Breast epithelium (tissue), 4 donors: ENCODE data around the gene NYAP2. TPM values are rescaled to one million over a fixed set of nuclear protein-coding genes. Genes with fewer than 3 reads are reported as not detected.

ENCODE experiments used
- DNase-seq, 2 donors: peaks; one replicate each; pipeline ENCODE4 v3.0.0-alpha.2; 2019; ENCODE audit warnings: low spot score in 2 of 2
- H3K27ac ChIP-seq, 2 donors: fragments of 200-600 bp; sonication (generic) in 1 of 2; one replicate each; pipeline ENCODE4 v1.5.1; 2016 to 2019; ENCODE audit warnings: mild to moderate bottlenecking in 1 of 2
- H3K27me3 ChIP-seq, 2 donors: fragments of 200-600 bp; sonication (generic) in 1 of 2; one replicate each; pipeline versions ENCODE4 v1.5.1 to v1.6.0; 2017 to 2019; ENCODE audit warnings: control low read depth in 1 of 2, mild to moderate bottlenecking in 1 of 2
- H3K36me3 ChIP-seq: fragments of 200-600 bp; one replicate; pipeline ENCODE4 v1.5.1; 2019
- H3K4me1 ChIP-seq, 2 donors: fragments of 200-600 bp; sonication (generic); one replicate each; pipeline ENCODE4 v1.5.1; 2016 to 2019; ENCODE audit warnings: control low read depth in 1 of 2
- H3K4me3 ChIP-seq, 3 donors: fragments of 200-600 bp; sonication (generic); 1 replicate in 2 of 3; 2 replicates in 1 of 3; pipeline ENCODE4 v1.5.1; 2016 to 2019; ENCODE audit warnings: mild to moderate bottlenecking in 3 of 3, moderate library complexity in 2 of 3
- H3K9me3 ChIP-seq, 2 donors: fragments of 200-600 bp; sonication (generic) in 1 of 2; one replicate each; pipeline ENCODE4 v1.5.1; 2016 to 2019; ENCODE audit warnings: control low read depth in 1 of 2
- POLR2A ChIP-seq: fragments of 450-650 bp; IDR thresholded peaks from one replicate; pipeline ENCODE4 v1.6.1; 2016; ENCODE audit warnings: antibody characterized with exemption, mild to moderate bottlenecking, moderate library complexity
- POLR2AphosphoS5 ChIP-seq, 3 donors: sonication (generic); formaldehyde crosslinking; IDR thresholded peaks; one replicate each; pipeline ENCODE4 v1.6.1; 2017; ENCODE audit warnings: antibody characterized with exemption in 3 of 3
- intact Hi-C: fragments of 100-400 bp; cut with DNase I; formaldehyde crosslinking; loops from one replicate; pipeline ENCODE4 v1.15.1; 2023; ENCODE audit warnings: low total_unique reads
- total RNA-seq, 3 donors: library from RNA; depleted of rRNA; stranded (reverse); fragments of >200 nt; gene quantifications; one replicate each; pipeline ENCODE4 v1.1.0, GENCODE V29; 2016
- TF ChIP-seq, protein P1 (sequence below), 3 donors: fragments of 450-650 bp; IDR thresholded peaks; one replicate each; pipeline ENCODE4 v1.5.1; 2016 to 2017; ENCODE audit warnings: antibody characterized with exemption in 3 of 3, mild to moderate bottlenecking in 3 of 3, moderate library complexity in 3 of 3

Gene NYAP2
- total RNA-seq, 3 donors from 2014 or later: 0.15 TPM; not detected in 2

DNA sequence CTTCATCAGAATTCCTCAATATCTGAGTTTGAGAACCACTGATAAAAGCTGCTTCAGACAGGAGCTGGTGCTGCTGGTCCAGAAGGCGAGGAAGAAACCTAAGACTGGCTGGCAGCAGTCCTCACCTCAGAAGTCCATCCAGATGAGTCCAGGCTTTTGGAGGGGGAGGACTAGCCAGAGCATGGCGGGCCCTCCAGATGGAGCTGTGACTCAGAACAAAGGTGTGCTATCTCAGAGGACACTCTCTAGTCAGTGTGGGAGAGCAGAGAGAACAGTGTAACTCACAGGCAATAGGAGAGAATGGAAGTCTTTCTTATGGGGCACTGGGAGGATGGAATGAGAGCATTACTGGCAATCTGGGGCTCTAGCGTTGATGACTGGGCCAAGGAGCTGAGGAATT, 191.4 kb downstream of the NYAP2 start:
- Histone ChIP-seq H3K27me3 (no peaks in the 10 kb centered on the region), H3K9me3 (no peaks in the 10 kb centered on the region), H3K4me1 (no peaks in the 10 kb centered on the region), H3K4me3 (no peak overlapping the region), H3K36me3 (no peaks in the 10 kb centered on the region), H3K27ac (no peak overlapping the region)
- TF ChIP-seq POLR2AphosphoS5 (IDR thresholded peaks at IDR 0.05) (no peak), POLR2A (no peak)
- TF ChIP-seq, protein P1, sequence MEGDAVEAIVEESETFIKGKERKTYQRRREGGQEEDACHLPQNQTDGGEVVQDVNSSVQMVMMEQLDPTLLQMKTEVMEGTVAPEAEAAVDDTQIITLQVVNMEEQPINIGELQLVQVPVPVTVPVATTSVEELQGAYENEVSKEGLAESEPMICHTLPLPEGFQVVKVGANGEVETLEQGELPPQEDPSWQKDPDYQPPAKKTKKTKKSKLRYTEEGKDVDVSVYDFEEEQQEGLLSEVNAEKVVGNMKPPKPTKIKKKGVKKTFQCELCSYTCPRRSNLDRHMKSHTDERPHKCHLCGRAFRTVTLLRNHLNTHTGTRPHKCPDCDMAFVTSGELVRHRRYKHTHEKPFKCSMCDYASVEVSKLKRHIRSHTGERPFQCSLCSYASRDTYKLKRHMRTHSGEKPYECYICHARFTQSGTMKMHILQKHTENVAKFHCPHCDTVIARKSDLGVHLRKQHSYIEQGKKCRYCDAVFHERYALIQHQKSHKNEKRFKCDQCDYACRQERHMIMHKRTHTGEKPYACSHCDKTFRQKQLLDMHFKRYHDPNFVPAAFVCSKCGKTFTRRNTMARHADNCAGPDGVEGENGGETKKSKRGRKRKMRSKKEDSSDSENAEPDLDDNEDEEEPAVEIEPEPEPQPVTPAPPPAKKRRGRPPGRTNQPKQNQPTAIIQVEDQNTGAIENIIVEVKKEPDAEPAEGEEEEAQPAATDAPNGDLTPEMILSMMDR (IDR thresholded peaks at IDR 0.05): no peak
- no peak for DNase-seq
- intact Hi-C loops: no loop called here

DNA sequence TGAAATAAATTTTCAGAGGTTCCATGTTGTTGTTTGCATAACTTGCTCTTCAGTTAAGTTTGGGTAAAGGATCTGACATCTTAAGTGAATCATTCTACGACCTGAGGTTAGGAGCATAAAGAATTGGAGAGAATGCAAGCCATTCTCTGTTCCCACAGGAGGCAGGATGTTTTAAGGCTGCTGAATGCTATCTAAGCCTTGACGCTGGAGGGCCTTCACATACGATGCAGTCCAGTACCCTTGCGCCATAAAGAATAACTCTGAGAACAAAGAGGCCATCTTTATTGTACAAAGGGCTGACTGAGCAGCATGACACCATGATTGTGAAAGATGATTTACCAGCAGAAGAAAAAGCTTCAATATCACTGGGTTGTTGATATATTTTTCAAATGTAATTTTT, 198.4 kb downstream of the NYAP2 start:
- no peak for TF ChIP-seq POLR2AphosphoS5 (IDR thresholded peaks at IDR 0.05)
- no peak for TF ChIP-seq POLR2A
- TF ChIP-seq, protein P1 (IDR thresholded peaks at IDR 0.05): no peak
- no peak for DNase-seq
- H3K9me3 ChIP-seq: peaks cover 0 to 11% of the 10 kb centered on the region in 2 donors
- no peak overlapping the region for H3K4me3 ChIP-seq
- intact Hi-C loops: no loop called here
- no peak overlapping the region for H3K27ac ChIP-seq
- H3K27me3 ChIP-seq: no peaks in the 10 kb centered on the region
- H3K36me3 ChIP-seq: no peaks in the 10 kb centered on the region
- no peaks in the 10 kb centered on the region for H3K4me1 ChIP-seq

DNA sequence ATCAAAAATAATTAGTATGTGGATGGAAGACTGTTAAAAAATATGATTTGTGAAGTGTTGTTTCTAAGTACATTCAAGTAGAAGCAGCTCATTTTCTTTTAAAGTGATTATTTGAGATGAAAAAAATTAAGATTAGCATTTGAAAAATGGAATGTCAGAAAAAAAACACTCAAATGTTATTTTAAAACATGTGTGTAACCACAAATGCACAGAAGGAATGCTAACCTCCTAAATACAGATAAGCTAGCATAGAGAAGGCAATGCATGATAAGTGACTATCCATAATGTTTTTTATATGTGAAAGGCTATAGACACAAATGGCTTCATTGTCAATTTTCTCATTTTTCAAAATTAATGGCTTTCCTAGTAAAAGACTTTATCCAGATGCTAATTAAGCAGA, 198.9 kb downstream of the NYAP2 start:
- Histone ChIP-seq H3K27me3 (no peaks in the 10 kb centered on the region), H3K4me1 (no peaks in the 10 kb centered on the region), H3K27ac (no peak overlapping the region), H3K36me3 (no peaks in the 10 kb centered on the region), H3K9me3 (peaks cover 0 to 11% of the 10 kb centered on the region in 2 donors), H3K4me3 (no peak overlapping the region)
- intact Hi-C loops: no loop called here
- TF ChIP-seq, protein P1 (IDR thresholded peaks at IDR 0.05): no peak
- TF ChIP-seq POLR2A (no peak), POLR2AphosphoS5 (IDR thresholded peaks at IDR 0.05) (no peak)
- no peak for DNase-seq

DNA sequence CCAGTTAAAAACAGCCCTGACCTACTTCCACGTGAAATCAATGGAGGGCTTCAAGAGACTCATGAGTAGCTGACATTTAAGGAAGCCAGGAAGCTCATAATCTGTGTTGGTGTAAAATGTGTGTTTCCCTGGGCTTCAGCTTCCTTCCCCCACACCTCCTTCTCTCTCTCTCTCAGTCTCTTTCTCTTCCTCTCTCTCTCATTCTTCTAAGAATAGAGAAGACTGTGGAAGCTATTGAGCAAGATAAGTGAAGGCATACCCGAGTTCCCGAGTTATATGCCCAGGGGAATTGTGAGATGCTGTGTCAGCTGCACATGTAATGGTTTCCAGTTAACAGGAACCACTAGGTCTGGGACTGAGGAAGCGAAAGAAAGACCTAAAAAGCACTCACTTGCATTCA, 199.4 kb downstream of the NYAP2 start:
- Histone ChIP-seq H3K4me3 (no peak overlapping the region), H3K27me3 (no peaks in the 10 kb centered on the region), H3K27ac (no peak overlapping the region), H3K9me3 (peaks cover 0 to 11% of the 10 kb centered on the region in 2 donors), H3K36me3 (no peaks in the 10 kb centered on the region), H3K4me1 (no peaks in the 10 kb centered on the region)
- no peak for DNase-seq
- TF ChIP-seq POLR2AphosphoS5 (IDR thresholded peaks at IDR 0.05): no peak
- TF ChIP-seq POLR2A: no peak
- TF ChIP-seq, protein P1 (IDR thresholded peaks at IDR 0.05): no peak
- intact Hi-C loops: no loop called here

DNA sequence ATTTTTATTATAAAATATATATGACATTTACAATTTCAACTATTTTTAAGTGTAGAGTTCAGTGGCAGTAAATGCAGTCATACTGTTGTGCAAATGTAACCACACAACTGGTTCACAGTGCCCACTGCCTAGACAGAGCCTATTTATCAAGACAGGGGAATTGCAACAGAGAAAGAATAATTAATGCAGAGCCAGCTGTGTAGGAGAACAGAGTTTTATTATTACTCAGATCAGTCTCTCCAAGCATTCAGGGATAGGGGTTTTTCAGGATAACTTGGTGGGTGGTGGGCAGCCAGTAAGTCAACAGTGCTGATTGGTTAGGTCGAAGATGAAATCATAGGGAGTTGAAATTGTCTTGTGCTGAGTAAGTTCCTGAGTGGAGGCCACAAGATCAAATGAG, 200.3 kb downstream of the NYAP2 start:
- Histone ChIP-seq H3K36me3 (no peaks in the 10 kb centered on the region), H3K4me3 (no peak overlapping the region), H3K4me1 (no peaks in the 10 kb centered on the region), H3K27ac (no peak overlapping the region), H3K27me3 (no peaks in the 10 kb centered on the region), H3K9me3 (peaks cover 0 to 11% of the 10 kb centered on the region in 2 donors)
- intact Hi-C loops: no loop called here
- no peak for DNase-seq
- TF ChIP-seq, protein P1 (IDR thresholded peaks at IDR 0.05): no peak
- TF ChIP-seq POLR2AphosphoS5 (IDR thresholded peaks at IDR 0.05): no peak
- TF ChIP-seq POLR2A: no peak
